DND-41 (cell line): Measurements from ENCODE around the gene BOD1.

Experiments used
- CTCF ChIP-seq: IDR thresholded peaks from 2 replicates; pipeline ENCODE4 v1.5.1; 2012; ENCODE audit warnings: borderline replicate concordance, low read length, moderate library complexity, mild to moderate bottlenecking; ENCODE audit not compliant: poor library complexity, severe bottlenecking; ENCODE audit errors: extremely low read depth
- EZH2 ChIP-seq: IDR thresholded peaks from 3 replicates; pipeline ENCODE4 v1.6.1; 2012; ENCODE audit warnings: borderline replicate concordance, low read depth, mild to moderate bottlenecking, moderate library complexity, low read length, inconsistent platforms; ENCODE audit not compliant: severe bottlenecking

- no peak for TF ChIP-seq CTCF
- no peak for TF ChIP-seq EZH2
Measured at GRCh38 chr5:173616577-173617118, at the start of gene BOD1.
